Stimulated activated CD4-positive, alpha-beta T cell treated with anti-CD3 and anti-CD28 coated beads, Interleukin-1b, Interleukin-23, amount 100 ng/mL, for 4 hours (primary cell): Measurements from ENCODE around the gene NCOA3.

Experiments used
- DNase-seq, 2 donors: peaks; one replicate each; pipeline ENCODE4 v3.0.0-alpha.2; 2020; ENCODE audit warnings: low read depth in 2 of 2

Gene NCOA3

DNA sequence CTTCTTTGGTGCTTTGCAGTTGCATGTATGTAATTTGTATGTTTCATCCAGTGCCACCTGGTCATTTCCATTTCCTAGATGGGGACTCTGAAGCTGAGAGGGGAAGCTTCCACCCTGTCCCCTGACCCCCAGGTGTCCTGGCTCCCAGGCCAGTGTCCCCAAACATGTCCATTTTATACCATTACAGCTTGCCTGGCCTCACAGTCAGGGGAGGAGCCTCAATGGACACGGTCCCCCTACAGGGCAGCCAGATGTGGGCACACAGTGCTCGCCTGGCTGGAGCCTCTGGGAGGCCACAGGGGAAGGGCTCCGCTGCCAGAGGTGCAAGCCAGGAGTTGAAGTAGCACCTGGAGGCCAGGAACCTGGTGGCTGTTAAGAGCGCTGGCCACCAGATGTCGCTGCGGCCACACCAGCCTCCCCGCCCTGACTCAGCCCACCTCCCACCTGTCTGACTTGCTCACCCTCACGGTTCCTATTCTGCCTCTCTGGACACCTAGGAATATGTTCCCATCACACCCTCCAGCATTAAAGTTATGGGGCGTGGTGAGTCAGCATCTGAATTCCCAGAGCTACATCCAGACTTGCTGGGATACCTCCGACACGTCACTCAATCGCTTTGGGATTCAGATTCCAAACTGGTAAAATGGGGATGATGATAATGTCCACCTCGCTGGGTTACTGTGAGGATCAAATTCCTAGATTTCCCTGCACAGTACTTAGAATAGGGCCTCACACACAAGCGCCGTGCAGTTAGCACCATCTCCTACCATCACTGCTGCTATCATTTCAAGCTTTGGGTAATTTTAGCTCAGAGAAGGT, 176.2 kb downstream of the NCOA3 start:
- DNase-seq: peak; percentile 50 to 54

DNA sequence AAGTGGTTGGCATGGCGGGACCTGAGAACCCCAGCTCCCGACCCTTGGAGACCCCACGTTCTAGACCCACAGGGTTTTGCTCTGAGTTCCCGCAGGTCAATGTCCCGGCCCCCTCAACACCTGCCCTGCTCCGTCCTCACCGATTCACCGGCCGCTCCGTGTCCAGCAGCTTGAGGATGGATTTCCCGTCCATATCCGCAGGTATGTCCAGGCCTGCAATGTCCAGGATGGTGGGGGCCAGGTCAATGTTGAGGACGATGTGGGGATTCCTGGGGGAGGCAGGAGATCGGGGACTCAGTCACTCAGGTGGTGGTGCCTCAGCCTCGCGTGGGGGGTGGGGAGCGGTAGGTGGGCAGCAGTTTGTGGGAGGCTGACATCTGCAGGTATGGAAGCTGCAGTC, 176.8 kb downstream of the NCOA3 start:
- DNase-seq: no peak

DNA sequence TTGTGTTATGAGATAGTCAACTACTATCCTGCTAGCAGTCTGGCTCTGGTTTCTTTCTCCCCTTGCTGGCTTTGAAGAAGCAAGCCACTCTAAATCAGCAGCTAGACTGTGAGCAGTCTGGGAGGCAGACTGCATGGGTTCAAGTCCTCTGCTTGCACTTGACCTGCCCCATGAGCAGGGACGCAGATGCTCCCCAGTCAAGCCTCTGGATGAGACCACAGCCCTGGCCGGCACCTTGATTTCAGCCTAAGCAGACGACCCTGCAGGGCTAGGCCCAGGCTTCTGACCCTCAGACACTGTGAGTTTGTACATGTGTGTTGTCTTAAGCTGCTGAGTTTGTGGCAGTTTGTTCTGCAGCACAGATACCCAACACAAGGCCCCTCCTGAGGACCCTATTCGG, 177.8 kb downstream of the NCOA3 start:
- no peak for DNase-seq

DNA sequence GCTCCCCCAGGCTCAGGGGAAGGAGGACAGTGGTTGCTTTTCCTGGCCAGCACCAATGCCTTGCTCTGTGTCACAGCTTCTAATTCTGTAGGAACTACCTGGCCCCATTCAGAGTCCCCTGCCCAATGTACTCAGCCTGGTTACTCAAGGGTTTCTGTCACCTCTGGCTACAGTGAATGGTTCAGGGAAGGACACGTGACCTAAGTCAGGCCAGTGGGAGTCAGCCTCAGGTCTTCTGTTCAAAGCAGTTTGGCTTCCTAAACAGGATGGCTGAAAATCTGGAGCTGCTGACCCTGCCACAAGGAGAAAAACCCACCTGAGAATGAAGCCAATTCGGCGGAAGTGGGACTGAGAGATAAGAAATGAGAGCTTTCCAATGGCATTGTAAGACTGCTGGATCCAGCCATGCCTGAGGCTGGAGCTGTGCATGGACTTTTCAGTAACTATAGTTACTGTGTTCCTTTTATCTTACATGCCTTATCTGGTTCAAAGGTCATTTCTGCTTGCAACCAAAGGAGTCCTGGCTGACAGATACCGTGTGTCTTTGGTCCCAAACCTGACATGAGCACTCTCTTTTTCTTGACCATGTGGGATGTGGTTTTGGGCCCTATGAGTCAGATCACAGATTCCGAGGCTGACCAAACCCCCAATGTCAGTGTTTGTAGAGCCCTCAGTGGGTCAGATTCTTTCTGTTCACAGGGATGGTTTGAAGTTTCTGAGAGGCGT, 179.3 kb downstream of the NCOA3 start:
- DNase-seq: no peak

DNA sequence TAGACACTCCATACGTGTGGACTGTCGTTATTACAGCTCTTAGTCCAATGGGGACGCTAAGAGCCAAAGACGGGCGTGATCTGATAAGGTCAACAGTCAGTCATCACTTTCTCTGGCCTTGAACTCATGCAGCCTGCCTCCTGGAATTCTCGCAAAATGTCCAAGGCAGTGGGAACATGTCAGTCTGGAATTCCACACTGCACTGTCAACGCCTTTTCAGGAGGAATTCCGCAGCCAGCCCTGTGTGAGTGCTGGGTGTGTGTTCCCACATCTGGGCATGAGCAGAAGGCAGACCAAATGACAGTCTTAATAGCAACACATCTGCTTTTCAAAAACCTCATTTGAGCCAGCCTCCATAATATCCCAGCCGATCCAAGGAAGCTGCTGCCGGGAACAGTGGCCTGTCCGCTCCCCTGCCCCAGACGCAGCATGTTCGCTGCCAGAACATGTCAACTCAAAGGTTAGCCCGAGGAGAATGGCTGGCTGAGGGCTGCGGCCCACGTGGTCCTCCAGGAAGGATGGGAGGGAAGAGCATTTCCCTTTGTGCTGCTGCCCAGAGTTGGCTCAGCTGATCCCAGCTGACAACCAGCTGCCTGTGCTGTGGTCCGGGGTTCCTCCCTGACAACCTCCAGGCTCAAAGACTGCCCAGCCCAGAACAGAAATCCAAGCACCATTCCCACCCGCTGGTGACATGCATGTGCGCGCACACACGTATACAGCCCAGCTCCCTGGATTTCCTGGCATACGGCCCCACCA, 180.5 kb downstream of the NCOA3 start:
- DNase-seq: no peak

DNA sequence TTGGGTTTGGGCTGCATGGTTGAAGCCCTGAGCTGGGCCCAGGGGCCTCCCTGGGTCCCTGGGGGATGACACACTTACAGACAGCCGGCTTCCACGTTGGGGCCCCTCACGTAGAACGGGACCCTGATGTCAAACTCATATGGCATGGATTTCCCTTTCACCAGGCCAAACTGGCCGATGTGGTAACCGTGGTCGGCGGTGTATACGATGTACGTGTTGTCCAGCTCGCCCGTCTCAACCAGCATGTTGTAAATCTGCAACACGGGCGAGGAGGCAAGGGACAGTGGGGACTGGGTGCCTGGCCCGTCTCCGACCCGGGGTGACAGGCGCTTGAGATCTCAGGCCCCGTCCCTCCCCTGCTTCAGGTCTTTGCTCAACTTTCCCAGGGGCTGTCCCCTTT, 181.2 kb downstream of the NCOA3 start:
- DNase-seq: no peak

DNA sequence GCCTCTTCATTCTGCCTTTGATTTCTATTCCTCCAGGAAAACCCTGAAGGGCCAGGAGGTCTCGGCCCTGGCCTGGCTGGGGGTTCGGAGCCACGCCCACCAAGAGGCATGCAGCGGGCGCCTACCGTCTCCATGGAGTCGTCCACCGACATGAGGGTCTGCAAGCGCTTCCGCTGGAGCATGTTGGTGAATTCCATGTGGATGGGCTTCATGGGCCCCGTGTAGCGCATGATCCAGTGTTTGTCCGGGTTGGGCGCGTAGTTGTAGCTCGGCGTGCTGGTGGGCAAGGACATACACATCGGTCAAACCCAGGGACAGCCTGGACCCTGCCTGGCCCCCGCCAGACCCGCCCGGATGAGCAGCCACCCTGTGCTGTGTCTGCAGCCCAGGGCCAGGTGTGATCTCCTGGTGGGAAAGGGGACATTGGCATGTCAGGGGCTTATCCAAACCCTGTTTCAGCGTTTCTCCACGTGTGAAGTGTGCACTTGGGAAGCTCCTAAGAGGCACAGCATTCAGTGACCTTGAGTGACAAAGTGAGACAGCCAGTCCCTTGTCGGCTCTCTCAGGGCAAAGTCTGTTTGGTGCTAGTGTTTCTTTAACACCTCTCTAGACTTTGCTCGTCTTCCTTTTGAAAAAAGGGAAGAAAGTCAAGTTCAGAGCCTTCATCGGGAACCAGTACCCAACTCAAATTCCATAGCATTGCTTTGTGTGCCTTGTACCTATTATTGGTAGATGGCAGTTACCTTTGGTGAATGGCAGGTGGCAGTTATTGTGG, 182.8 kb downstream of the NCOA3 start:
- no peak for DNase-seq

DNA sequence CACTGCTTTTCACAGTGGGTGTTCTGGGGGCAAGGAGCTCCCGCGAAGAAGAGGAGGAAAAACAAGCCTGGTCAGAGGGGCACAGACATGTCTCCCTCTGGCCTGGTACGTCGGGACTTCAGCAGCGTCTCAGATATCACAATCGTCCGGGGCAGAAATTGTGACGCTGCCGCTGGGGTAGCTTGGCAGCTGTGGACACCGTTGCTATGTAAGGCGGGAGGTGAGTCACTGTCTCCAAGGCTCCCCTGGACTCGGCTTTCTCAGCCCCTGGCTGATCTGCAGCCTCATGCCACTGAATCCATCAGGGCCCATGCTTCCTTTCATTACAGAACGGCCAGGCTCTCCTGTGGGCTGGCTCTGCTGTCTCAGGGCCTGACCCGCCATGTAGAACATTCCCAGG, 184.9 kb downstream of the NCOA3 start:
- DNase-seq: no peak

DNA sequence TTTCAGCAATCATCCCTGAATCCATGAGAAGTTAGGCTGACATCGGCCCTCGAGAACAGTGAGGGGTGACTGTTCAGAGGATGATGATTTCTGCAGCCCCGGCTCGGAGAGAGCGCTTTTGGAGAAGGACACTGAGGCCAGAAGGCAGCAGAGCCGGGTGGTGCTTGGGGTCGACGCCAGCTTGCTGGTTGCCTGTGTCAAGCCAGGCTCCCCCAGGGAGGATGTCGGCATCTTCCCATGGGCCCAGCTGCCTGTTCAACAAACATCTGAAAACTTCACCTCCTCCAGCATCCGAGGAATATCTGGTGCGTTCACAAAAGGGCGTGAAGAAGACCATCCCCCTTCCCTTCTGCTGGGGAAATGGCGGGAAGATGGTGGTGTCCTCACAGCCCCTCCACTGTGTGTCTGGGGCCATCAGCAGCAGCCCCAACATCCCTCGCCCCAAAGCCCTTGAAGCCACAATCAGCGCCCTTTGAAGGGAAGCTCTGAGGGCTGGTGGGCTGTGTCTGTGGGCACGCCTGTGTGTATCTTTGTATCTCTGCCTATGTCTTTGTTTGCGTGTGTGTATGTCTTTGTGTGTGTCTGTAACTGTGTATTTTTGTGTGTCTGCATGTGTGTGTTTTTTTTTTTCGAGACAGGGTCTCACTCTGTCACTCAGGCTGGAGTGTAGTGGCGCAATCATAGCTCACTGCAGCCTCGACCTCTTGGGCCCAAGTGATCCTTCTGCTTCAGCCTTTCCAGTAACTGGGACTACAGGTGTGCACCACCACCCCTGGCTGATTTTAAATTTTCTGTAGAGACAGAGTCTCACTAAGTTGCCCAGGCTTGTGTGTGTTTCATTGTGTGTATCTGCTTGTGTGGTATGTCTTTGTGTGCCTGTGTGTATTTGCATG, 185.7 kb downstream of the NCOA3 start:
- no peak for DNase-seq

DNA sequence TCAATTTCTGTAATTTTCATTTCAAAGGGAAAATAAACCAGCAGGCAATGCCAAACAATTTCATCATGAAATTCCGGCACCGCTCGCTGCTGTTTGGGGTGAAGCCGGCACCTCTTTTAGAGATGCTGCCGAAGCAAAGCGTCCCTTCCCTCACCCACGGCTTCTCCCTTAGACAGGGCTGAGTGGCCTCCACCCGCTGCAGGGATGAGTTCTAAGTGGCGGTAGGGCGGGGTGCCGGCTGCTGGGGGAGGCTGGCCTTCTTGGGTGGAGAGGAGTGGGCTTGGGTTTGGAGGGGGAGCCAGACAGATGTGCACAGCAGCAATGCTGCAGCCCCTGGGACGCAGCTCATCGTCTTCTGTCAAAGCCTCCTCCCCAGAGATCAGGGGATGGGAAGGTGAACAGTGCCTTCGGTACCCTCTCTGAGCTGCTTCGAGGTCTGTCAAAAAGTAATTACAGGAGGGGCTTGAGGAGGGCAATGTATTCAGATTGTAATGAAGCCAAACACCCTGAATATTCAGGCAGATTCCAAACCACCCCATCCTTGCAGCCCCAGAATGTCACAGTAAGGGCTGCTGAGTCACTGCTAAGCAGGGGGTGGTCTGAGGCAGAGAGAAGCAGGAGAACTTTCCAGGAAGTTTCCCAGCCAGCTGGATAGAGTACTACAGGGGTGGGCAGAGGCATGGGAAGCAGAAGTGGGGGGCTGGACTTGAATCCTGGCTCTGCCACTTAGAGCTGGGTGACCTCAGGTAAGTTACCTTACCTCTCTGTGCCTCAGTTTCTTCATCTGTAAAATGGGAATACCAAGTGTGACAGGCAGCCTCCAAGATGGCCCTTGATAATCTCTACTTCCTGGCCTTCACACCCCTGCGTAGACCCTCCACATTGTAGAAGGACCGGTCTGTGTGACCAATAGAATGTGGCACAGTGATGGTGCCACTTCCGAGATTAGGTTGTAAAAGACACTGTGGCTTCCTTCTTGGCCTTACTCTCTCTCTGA, 187.0 kb downstream of the NCOA3 start:
- no peak for DNase-seq

DNA sequence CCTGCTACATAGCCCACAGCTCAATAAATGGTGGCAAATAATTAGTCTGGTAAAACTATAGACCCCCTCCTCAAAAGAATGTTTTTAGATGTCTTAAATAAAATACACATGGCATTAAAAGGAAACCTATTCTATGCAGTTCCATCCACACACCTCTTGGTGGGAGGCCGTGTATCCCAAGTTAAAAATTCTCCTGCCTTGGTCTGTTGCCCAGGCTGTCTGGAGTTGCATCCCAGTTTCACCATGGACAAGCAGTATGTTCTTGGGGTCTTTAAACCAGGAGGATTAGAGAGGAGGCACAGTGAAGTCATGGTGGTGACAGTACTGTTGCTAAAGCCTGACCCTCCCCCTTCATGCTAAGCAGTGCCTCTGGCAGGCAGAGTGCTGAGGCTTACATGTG, 188.0 kb downstream of the NCOA3 start:
- DNase-seq: no peak

DNA sequence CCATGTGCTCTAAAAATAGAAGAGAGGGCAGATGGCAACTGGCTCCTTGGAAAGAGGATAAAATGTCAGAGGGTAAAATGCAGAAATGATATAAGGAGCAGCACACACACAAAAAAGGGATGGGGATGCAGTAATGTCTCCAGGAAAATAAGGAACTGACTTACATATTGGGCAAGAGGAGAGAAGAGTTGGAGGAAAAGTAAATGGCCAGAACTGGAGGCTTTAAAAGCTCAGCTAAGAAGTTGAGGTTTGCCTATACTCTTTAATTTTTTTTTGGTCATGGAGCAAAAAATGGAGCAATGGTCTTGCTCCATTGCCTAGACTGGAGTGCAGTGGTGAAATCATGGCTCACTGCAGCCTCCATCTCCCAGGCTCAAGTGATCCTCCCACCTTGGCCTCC, 189.9 kb downstream of the NCOA3 start:
- DNase-seq: no peak

DNA sequence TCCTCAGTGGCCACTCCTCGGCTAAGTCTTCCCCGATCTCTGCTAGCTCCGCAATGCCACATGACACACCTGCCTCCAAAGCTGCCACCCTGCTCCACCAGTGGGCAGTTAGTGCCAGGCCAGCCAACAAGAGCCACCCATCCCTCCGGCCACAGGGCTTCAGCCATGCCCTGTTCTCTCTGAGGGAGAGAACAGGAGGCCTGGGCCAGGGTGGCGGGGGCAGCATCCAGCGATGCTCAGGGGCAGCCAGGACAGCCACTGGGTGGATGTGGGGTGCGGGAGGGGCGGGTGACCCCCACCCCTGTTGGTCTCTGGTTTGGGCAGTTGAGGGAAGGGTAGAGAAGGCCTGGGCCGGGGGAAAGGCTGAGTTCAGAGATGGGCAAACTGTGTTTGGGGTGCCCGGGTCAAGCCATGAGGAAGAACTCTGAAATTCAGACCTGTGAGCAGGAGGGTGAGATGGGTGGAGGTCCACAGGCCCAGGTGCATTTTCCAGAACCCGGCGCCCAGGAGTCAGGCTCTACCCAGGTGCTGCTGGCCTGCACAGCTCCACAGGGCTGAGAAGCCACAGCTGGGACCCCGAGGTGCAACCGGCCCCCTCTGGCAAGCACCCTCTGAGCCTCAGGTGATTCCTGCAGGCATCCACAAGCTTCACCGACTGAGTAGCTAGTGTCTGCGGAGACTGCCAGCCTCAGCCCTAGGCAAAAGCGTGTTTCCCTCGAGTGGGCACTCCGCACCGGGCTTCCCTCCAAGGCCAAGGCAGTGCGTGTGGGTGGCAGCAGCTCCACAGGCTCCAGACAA, 192.5 kb downstream of the NCOA3 start:
- no peak for DNase-seq

DNA sequence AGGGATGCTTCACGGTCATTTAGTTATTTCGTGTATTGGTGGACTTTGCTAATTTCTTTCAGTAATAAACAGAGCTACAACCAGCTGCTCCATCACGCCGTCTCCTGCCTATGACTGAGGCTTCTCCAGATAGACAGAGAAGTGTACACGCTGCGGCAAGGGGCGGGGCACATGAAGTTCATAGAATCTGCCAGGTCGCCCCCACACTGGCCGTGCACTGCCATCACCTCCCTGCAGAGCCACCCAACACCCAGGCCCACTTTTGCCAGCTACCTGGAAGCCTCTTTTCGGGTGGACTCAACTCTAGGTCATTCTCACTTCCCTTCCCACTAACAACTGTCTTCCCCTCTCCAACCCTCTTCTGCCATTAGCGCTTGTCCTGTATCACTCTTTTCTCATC, 195.2 kb downstream of the NCOA3 start:
- DNase-seq: no peak

DNA sequence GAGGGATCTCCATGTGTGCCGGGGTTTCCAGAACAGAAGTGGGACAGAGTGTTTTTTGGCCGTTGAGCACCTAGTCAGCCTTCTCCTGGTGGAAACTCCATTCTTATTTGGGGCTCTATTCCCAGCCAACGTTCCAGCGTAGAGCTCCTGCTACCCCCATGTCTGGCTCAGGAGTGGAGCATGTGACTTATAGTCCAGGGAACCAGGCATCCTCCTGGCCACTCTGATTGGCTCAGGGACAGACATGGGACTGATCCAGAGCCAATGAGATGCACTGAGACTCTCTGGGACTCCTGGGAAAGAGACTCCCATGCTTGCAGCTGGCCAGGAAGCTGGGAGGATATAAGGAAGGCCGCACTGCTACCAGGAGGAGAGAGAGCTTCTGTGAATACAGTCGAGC, 196.5 kb downstream of the NCOA3 start:
- no peak for DNase-seq

DNA sequence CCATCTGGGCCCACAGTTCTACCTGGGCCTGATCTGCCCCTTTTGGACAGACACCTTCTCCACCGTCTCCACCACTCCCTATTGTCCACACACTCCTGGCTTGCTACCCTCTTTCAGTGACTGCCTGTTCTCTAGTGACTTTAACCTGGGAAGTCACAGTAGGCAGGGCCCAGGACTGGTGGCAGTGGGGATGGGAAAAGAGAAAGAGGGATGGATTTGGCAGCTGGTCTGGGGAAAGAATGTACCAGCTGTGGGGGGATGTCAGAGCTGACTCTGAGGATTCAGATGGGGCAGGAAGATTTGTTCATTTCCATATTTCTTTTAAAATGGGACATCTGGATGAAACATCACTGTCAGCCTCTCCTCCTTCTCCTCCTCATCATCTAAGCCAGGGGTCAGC, 198.1 kb downstream of the NCOA3 start:
- DNase-seq: no peak

DNA sequence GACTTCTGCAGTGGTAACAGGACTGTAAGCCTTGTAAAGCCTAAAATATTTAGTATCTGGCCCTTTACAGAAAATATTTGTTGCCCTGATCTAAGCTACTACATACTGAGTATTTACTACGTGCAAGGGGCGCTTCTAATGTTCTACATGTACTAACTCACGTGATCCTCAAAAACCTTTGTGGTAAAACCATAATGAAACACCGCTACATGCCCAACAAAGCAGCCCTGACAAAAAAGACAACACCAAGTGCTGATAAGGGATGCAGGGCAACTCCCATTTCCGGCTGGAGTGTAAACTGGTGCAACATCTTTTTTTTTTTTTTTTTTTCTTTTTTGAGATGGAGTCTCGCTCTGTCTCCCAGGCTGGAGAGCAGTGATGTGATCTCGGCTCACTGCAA, 198.6 kb downstream of the NCOA3 start:
- no peak for DNase-seq

DNA sequence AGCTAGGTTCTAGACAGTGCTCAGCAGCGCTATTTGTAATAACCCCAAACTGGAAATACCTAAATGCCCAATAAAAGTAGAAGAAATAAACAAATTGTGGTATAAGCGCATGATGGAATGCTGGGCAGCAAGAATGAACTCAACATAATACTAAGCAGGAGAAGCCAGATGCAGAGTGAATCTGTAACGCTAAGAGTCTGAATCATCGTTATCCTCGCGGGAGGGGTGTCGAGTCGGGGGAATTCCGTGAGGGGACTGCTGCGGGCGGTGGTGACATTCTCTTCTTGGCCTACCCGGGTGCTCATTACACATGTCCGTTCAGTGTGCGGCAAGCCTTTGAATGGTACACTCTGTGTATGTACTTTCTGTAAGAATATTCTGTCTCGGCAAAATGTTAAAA, 199.9 kb downstream of the NCOA3 start:
- DNase-seq: no peak

DNA sequence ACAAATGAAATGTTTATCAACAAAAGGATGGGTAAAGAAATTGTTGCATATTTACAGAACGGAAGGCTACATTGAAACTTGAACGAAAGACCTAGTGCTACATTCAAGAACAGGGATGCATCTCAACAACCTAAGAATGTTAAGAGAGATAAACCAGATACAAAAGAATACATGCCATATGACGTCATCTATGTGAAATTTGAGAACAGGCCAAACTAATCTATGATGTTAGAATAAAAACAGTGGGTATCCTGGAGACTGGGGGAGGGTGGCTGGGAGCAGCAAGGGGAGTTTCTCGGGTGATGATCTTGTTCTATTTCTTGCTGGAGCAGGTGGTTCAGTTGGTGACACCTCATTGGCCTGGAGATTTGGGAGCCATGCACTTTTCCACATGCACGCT, 202.1 kb downstream of the NCOA3 start:
- no peak for DNase-seq
